ENCODE results near the gene LMLN.
"Not testable (repeated sequence)": the region's sequence is repeated elsewhere in the genome, so short reads cannot be mapped to it uniquely, and the experiment has no call there.

Gene LMLN

GRCh38 chr3:197959891-197960693 is at the start of gene LMLN:
LMLN (plus strand) TSS chr3:197960217; CDS start chr3:197960246, 29 bp downstream.
- peak; percentile 95 for DNase-seq

- no peak for DNase-seq
Measured at GRCh38 chr3:197912741-197913476, 47.1 kb upstream of the LMLN start.

DNA sequence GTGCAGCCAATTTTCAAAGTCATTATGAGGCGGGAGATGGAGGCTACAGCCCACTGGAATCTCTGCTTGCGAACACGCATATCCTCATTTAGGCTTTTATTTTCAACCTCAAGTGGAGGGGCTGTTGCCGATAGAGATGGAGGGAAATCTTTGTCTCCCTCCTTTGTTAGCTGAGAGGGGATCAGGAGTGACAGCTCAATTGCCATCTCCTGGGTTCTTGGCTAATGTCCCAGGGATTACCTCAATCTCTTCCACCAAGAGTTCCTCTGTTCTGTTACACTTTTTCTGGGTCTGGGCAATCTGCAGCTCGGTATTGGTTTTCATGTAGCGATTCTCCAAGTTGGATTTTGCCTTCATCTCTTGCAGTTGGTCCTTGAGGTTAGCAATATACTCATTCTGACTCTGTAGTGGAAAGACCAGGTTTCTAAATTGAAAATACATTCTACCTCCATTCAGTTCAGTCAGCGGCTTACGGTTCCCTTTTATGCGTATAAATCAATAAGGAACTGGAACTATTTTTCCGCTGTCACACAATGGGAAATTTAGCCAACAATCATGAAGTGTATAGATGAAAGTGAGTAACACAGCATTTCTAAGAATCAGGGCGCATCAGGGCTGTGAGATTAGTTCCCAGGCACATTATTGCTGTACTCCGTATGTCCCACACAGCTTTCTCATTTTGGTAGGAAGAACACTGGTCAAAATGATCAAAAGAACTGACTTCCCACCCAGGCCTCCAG is 46.2 kb upstream of the LMLN start:
- DNase-seq, result no peak

DNA sequence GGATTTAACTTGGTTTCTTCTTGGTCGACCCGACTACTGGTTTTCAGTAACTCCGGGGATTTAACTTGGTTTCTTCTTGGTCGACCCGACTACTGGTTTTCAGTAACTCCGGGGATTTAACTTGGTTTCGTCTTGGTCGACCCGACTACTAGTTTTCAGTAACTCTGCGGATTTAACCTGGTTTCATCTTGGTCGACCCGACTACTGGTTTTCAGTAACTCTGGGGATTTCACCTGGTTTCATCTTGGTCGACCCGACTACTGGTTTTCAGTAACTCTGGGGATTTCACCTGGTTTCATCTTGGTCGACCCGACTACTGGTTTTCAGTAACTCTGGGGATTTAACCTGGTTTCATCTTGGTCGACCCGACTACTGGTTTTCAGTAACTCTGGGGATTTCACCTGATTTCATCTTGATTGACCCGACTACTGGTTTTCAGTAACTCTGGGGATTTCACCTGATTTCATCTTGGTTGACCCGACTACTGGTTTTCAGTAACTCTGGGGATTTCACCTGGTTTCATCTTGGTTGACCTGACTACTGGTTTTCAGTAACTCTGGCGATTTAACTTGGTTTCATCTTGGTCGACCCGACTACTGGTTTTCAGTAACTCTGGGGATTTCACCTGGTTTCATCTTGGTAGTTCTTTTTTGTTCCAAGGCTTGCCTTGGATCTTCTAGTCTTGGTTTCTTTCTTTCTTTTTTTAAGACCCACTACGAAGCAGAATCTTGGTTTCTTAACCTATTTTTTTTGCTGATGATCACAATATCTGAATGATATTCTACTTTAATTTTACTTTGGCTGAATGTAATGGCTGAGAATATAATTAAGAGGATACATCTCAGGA is 38.4 kb upstream of the LMLN start:
- not testable (repeated sequence) for DNase-seq

- DNase-seq, result no peak
Measured at GRCh38 chr3:197926418-197926817, 33.6 kb upstream of the LMLN start.

DNA sequence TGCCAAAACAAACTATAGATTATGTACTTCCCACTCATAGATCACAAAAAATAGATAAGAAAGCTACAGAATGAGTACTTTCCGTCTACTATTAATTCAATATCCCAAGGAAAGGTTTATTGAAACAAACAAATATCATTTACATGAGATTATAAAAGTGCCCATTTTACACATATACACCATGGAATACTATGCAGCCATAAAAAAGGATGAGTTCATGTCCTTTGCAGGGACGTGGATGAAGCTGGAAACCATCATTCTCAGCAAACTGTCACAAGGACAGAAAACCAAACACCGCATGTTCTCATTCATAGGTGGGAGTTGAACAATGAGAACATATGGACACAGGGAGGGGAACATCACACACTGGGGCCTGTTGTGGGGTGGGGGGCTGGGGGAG is 32.4 kb upstream of the LMLN start:
- not testable (repeated sequence) for DNase-seq

GRCh38 chr3:197936819-197937384 is 23.1 kb upstream of the LMLN start:
- no peak for DNase-seq

GRCh38 chr3:197940745-197941384 is 19.2 kb upstream of the LMLN start:
- DNase-seq, result no peak

- DNase-seq, result peak; percentile 27
Measured at GRCh38 chr3:197942956-197943556, 17.0 kb upstream of the LMLN start.

- DNase-seq, result no peak
Measured at GRCh38 chr3:197949191-197949777, 10.7 kb upstream of the LMLN start.

DNA sequence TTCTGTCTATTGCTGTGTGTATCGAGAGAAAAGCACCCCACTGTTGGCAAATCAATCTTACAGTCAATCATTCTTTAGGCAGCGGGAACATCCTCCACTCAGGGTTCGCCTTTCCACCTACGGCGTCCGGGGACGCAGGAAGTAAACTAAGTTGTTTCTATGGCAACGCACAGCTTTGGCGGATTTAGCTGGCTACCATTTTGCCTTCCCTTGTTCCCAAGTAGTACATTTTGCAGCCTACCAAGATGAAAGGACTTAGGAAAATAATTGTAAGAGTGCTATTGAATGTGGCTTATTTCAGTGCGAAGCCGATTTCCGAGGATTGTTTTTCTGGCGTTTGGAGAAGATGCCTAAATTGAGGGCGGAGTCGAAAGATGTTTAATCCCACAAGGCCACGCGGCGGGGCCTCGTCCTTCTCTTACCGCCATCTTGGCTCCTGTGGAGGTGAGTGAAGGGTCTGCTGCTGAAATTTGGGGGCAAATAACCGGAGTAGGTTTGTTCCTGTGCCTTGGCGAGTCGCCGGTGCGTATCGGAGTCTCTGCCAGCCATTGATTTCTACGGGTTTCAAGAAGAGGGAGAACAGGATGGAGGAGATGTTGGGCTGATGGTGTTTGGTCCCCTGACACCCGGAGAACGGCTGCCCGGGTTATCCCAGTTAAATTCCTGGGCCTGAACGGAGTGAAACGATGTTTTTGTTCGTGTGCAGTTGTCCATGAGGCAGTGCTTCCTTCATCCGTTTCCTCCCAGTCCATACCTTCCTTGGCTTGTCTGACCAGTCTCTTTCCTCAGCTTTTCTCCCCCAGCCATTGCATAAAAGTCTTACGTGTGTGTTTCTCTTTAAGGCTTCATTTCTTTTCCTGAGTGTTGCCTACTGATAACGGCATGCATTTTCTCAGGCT is 10.0 kb upstream of the LMLN start, which contains the start of gene RPL35A:
Gene RPL35A (plus strand): TSS at position 413 of the 899 bp plus-strand sequence. CDS start 778 bp downstream, outside the sequence.
- peak; percentile 84 for DNase-seq

- no peak for DNase-seq
Measured at GRCh38 chr3:197950677-197951061, 9.3 kb upstream of the LMLN start.

DNA sequence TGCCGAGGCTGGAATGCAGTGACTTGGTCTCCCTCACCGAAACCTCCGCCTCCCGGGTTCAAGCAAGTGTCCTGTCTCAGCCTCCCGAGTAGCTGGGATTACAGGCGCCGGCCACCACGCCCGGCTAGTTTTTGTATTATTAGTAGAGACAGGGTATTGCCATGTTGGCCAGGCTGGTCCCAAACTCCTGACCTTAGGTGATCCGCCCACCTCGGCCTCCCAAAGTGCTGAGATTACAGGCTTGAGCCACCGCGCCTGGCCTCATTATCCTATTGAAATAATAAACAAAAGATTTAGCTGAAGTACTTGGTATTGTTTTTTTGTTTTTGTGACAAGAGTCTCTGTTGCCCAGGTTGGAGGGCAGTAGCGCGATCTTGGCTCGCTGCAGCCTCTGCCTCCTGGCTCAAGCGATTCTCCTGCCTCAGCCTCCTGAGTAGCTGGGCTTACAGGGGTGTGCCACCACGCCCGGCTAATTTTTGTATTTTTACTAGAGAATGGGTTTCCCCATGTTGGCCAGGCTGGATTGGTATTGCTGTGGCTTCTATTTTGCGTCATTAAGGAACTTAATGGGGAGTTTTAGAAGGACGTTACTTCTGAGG is 8.5 kb upstream of the LMLN start:
- DNase-seq, result no peak

DNA sequence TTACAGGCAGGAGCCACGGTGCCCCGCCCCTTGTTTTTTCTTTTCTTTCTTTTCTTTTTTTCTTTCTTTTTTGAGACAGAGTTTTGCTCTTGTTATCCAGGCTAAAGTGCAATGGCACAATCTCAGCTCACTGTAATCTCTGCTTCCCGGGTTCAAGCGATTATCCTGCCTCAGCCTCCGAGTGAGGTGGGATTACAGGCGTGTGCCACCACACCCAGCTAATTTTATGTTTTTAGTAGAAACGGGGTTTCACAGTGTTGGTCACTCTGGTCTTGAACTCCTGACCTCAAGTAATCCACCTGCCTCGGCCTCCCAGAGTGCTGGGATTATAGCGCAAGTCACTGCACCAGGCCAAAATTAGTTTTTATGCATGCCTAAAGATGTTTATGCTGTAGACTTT is 7.6 kb upstream of the LMLN start:
- DNase-seq, result no peak

DNA sequence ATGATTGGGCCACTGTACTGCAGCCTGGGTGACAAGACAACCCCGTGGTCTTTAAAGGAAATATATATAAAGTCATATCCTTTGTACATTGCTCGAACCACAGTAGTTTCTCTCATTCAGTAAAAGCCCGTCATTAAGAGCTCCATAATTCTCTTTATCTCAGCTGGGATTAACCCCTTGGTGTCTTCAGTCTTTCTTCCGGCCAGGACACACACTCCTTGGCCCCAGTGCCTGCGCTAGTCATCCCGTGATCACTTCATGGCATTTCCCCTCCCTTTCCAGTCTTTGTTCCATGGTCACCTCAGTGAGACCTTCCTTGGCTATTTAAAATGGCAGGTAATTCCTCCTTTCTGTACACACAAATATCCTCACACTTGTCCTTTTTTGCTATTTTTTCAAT is 6.7 kb upstream of the LMLN start:
- DNase-seq, result no peak

- DNase-seq, result no peak
Measured at GRCh38 chr3:197953881-197954280, 6.1 kb upstream of the LMLN start.

DNA sequence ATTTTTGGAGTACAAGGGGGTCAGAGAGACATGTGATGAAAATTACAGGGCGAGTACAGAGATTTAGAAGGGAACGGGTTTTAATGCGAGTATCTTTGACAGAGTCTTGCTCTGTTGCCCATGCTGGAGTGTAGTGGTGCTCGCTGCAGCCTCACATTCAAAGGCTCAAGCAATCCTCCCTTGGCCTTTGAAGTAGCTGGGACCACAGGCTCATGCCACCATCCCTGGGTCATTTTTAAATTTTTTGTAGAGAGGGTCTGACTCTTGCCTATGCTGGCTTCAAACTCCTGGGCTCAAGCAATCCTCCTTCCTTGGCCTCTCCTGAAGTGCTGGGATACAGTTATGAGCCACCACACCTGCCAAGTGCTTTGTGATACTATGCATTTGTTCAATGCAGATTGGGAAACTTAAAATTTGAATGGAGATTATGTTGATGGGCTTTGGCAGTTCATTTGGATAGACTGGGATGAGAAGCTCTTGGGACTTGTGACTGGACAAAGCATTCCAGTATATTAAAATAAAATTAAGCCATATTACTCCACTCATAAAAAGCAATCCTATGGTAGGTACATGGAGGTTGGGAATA is 4.0 kb upstream of the LMLN start:
- no peak for DNase-seq

DNA sequence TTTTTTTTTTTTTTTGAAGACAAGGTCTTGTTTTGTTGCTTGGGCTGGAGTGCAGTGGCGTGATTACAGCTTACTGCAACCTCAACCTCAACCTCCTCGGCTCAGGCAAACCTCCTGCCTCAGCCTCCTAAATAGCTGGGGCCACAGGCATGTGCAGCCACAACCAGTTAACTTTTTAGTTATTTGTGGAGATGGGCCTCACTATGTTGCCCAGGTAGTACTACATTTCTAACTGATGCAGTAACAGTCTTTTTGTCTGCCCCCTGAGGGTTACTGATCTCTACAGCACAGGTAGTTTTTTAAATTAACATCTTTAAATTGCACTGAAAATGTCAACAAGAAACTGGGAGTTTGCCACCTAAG is 3.4 kb upstream of the LMLN start:
- no peak for DNase-seq

- DNase-seq, result no peak
Measured at GRCh38 chr3:197957790-197958133, 2.3 kb upstream of the LMLN start.
